GM12874 (cell line): Measurements from ENCODE around the gene ANKK1.

Experiments
- TF ChIP-seq, protein P1 (sequence below): IDR thresholded peaks from 2 replicates; pipeline ENCODE4 v1.5.1; 2011; ENCODE audit warnings: low read depth, mild to moderate bottlenecking, control low read depth, low read length, moderate library complexity; ENCODE audit not compliant: insufficient read depth

ANKK1 gene

DNA sequence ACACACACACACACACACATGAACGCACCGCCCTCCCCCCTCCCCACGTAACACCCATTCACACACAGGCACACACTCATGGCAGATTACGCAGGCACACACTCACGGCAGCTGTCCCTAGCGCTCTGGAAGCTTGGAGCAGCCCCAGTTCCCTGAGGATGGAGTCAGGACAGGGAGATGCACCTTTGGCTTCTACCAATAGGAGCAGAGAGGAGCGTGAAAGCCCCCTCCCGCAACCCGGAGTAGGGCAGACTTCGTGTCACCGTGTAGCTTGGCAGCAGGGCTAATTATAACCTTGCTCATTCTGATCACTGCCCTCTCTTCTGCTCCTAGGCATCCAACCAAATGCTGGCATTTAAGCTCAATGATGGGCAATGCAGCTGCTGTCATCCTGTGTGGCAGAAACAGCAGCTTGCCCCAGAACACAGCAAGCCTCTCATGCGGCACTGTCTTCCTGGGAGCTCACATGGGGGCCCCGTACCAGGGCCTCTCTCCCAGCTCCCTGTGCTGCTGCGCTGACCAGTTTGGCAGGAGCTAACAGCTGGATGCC is 31.9 kb downstream of the ANKK1 start:
- TF ChIP-seq, protein P1, sequence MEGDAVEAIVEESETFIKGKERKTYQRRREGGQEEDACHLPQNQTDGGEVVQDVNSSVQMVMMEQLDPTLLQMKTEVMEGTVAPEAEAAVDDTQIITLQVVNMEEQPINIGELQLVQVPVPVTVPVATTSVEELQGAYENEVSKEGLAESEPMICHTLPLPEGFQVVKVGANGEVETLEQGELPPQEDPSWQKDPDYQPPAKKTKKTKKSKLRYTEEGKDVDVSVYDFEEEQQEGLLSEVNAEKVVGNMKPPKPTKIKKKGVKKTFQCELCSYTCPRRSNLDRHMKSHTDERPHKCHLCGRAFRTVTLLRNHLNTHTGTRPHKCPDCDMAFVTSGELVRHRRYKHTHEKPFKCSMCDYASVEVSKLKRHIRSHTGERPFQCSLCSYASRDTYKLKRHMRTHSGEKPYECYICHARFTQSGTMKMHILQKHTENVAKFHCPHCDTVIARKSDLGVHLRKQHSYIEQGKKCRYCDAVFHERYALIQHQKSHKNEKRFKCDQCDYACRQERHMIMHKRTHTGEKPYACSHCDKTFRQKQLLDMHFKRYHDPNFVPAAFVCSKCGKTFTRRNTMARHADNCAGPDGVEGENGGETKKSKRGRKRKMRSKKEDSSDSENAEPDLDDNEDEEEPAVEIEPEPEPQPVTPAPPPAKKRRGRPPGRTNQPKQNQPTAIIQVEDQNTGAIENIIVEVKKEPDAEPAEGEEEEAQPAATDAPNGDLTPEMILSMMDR, result no peak

DNA sequence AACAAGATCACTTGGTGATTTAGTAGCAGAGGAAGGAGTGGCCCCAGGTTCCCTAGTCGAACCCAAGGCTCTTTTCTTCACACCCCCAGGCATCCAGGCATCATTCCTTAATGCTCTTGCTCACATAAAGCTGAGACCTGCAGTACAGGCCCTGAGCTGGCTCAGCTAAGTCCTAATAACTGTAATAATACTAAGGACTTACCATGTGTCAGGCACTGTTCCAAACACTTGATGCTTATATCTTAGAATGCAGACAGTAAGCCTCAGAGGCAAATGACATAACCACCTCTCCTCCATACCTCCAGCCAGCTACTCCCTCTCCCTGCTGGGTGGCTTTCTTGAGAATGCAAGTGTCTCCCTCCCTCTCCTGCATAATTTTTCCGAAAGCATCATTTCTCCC is 33.2 kb downstream of the ANKK1 start:
- TF ChIP-seq, protein P1, result no peak

DNA sequence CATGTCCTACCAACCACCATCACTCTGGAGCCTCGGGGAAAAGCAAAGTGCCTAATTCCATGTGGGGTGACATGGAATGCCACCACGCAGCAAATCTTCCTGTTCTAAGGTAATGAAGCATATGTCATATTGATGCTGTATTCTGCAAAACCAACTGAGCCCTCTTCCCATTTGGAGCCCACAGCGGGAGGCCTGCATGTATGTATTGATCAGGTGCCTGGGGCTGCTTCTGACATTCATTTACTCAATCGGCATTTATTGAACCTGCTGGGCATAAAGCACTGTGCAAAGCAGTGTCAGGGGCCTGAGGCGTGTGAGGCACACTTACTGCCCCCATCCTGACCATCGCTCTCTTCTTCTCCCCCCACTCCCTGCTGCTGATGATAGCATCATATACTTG is 39.1 kb downstream of the ANKK1 start:
- TF ChIP-seq, protein P1, result no peak

DNA sequence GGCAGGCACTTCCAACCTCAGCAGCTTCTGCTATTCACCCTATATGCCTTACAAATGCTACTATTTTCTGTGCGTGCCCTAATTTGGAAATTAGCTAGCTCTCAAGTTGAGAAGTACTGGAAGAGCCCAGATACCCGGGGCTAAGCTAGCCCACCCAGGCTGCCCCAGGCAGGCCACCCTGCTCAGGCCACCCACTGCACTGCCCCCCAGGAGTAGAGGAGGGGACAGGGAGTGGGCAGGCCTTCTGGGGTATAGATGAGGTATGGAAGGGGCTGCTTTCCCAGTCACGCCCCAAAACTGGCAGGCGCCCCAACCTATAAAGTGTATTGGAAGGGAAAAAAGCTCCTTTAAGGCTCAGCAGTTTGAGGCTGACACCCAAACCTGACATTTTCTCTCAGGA is 44.2 kb downstream of the ANKK1 start:
- TF ChIP-seq, protein P1, result no peak

DNA sequence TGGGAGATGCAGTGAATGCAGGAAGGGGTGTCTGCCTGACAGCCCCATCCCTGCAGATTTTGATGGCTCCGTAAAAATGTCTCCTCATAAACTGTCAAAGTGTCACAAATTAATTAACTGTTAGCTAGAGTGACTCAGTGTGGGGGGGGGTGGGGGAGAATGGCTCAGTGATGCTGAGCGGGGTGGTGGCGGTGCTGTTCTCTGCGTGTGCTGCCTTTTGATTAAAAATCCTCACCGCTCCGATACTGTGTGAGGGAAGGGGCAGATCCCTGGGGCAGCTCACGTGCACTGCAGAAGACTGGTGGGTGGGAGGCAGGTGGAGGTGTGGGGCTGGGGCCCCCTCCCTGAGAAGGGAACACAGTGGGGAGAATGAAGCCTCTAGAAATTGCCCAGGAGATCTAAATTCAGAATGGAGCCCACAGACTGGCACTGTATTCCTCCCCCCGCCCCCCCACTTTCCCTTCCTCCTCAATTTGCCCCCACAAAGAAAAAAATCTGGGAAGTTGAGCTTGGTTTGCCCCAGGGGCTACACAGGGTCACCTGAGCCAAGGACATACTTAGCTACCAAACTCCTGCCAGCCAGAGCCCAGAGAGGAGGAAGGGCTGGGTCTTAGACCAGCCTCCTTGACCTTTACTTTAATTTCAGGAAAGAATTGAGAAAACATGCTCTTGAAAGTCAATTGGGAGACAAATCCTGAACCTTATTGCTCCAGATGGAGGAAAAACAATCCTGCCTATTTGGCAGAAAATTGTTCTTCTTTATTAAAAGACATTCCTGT is 47.8 kb downstream of the ANKK1 start:
- TF ChIP-seq, protein P1, result no peak

DNA sequence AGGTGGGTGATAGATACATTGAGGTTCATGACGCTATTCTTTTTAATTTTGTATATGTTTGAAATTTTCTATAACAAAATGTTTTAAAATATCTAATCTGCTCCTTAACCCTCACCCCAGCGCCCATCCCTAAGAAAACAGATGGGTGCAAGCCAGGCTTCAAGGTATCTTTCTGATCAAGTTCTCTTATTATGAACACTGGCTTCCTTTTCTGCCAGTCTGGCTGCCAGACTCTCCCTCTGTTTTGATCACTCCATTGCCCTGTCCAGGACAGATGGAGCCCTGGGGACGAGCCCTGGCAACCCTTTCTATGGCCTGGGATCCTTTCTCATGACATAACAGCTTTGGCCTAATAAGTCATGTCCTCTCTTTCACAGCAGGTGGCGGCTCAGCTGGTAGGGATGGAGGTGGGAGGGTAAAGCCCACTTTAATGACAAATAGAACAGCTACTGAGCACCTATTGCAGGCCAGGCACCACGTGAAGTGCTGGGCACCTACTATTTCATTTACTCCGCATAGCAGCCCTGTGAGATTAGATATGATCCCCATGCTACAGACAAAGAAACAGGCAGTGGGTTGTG is 49.2 kb downstream of the ANKK1 start:
- TF ChIP-seq, protein P1, result no peak

DNA sequence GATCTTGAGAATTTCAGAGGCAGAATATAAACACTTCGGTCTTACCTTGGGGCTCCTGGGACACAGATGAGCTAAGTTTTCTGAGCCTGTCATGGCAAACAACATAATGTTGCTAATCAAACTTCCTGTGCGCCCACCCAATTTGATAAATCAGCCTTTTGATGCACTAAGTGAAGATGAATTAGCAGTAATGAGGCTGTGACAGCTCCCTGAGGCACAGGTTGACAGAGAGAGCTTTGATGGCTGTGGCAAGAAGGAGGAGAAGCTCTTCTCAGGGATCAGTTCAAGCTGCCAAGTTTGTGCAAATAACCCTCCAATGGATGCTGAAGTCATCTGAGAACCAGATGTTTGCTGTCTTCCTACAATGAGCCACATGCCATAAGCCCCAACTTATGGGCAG is 53.2 kb downstream of the ANKK1 start:
- TF ChIP-seq, protein P1, result no peak
